Measurements from ENCODE around the gene HINT3.

DNA sequence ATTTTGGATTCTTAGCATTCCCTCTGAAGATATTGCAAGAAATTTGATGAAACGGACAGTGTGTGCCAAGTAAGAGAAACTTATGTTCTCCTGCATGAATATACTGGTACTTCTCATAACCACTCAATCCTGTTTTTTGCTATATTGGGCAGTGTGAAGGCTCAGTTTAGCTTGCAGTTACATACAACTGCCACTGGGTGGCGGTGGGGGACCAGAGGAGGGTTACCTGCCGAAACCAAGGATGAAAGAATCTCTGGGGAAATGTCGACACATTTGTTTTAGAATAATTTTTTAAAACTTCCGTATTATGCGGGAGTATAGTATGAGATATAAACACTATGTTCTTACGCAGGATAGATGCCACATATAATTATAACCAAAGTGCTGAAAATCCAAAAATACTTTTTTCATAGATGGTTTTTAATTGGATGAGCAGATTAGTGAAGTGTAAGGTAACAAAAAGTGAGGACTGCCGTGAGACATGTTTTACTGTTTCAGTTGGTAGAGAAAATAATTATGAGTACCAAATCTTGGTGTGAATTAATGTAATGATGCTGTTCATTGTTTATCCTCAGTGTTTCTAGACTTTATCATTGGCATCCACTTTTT is 39.5 kb downstream of the HINT3 start:
- TF ChIP-seq, protein P1, sequence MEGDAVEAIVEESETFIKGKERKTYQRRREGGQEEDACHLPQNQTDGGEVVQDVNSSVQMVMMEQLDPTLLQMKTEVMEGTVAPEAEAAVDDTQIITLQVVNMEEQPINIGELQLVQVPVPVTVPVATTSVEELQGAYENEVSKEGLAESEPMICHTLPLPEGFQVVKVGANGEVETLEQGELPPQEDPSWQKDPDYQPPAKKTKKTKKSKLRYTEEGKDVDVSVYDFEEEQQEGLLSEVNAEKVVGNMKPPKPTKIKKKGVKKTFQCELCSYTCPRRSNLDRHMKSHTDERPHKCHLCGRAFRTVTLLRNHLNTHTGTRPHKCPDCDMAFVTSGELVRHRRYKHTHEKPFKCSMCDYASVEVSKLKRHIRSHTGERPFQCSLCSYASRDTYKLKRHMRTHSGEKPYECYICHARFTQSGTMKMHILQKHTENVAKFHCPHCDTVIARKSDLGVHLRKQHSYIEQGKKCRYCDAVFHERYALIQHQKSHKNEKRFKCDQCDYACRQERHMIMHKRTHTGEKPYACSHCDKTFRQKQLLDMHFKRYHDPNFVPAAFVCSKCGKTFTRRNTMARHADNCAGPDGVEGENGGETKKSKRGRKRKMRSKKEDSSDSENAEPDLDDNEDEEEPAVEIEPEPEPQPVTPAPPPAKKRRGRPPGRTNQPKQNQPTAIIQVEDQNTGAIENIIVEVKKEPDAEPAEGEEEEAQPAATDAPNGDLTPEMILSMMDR (IDR thresholded peaks at IDR 0.05) = peak; percentile 86 to 97 (median 96)
- no peak for TF ChIP-seq POLR2A (IDR thresholded peaks at IDR 0.05)
